Keratinocyte (primary cell): ENCODE measurements around the gene ERLEC1. TPM values are rescaled to one million over a fixed set of nuclear protein-coding genes. Genes with fewer than 3 reads are reported as not detected.

Source experiments
- DNase-seq: peaks from one replicate; pipeline ENCODE4 v3.0.0-alpha.2; 2011; ENCODE audit warnings: low read depth, missing footprints, low spot score
- FAIRE-seq: peaks from 2 replicates; lab custom pipeline; 2011; peaks lifted over from hg19 to GRCh38; lab: Jason Lieb, UNC
- H2AFZ ChIP-seq: 2 replicates; pipeline ENCODE4 v1.6.0; 2012; ENCODE audit warnings: low read length, control low read depth, inconsistent platforms; ENCODE audit not compliant: control insufficient read depth
- H3K27ac ChIP-seq: 2 replicates; pipeline ENCODE4 v1.5.1; 2011; ENCODE audit warnings: low read length; ENCODE audit not compliant: control insufficient read depth, insufficient read depth
- H3K27me3 ChIP-seq: 3 replicates; pipeline ENCODE4 v1.6.0; 2011; ENCODE audit warnings: low read length; ENCODE audit not compliant: control insufficient read depth, insufficient read depth; ENCODE audit errors: extremely low read depth
- H3K36me3 ChIP-seq, 2 experiments: 2 replicates in 1 of 2; 3 replicates in 1 of 2; pipeline ENCODE4 v1.5.1; 2011; ENCODE audit warnings: low read length in 2 of 2, mild to moderate bottlenecking in 1 of 2; ENCODE audit not compliant: control insufficient read depth in 2 of 2, insufficient read depth in 2 of 2; ENCODE audit errors: extremely low read depth in 1 of 2
- H3K4me1 ChIP-seq: 3 replicates; pipeline ENCODE4 v1.5.1; 2011; ENCODE audit warnings: low read length; ENCODE audit not compliant: control insufficient read depth, insufficient read depth; ENCODE audit errors: extremely low read depth
- H3K4me2 ChIP-seq: 3 replicates; pipeline ENCODE4 v1.6.0; 2011; ENCODE audit warnings: low read depth, low read length; ENCODE audit not compliant: control insufficient read depth, insufficient read depth; ENCODE audit errors: extremely low read depth
- H3K4me3 ChIP-seq, 3 experiments: fragments of 200-600 bp in 1 of 3; sonication (generic) in 1 of 3; 2 replicates in 2 of 3; 3 replicates in 1 of 3; pipeline ENCODE4 v1.5.1; 2011 to 2016; ENCODE audit warnings: low read length in 3 of 3, mild to moderate bottlenecking in 3 of 3, control low read depth in 2 of 3, inconsistent platforms in 1 of 3, low read depth in 1 of 3, mixed read lengths in 1 of 3, mixed run types in 1 of 3, moderate library complexity in 1 of 3; ENCODE audit not compliant: control insufficient read depth in 2 of 3, insufficient read depth in 2 of 3; ENCODE audit errors: extremely low read depth in 1 of 3
- H3K79me2 ChIP-seq: 2 replicates; pipeline ENCODE4 v1.6.0; 2012; ENCODE audit warnings: low read length; ENCODE audit not compliant: control insufficient read depth, insufficient read depth
- H3K9ac ChIP-seq: 3 replicates; pipeline ENCODE4 v1.6.0; 2011; ENCODE audit warnings: low read length; ENCODE audit not compliant: control insufficient read depth, insufficient read depth; ENCODE audit errors: extremely low read depth
- H3K9me1 ChIP-seq: 3 replicates; pipeline ENCODE4 v1.6.0; 2011; ENCODE audit warnings: low read length; ENCODE audit not compliant: control insufficient read depth, insufficient read depth; ENCODE audit errors: extremely low read depth
- H3K9me3 ChIP-seq: 2 replicates; pipeline ENCODE4 v1.5.1; 2012; ENCODE audit warnings: low read depth, low read length; ENCODE audit not compliant: control insufficient read depth
- H4K20me1 ChIP-seq: 3 replicates; pipeline ENCODE4 v1.6.0; 2011; ENCODE audit warnings: low read length; ENCODE audit not compliant: control insufficient read depth, insufficient read depth; ENCODE audit errors: extremely low read depth
- CTCF ChIP-seq, 3 experiments: IDR thresholded peaks in 1 of 3; conservative IDR thresholded peaks in 1 of 3; optimal IDR thresholded peaks in 1 of 3; 2 replicates in 2 of 3; 3 replicates in 1 of 3; pipeline versions ENCODE3 to v1.5.1; 2011; ENCODE audit warnings: low read length in 3 of 3, mild to moderate bottlenecking in 3 of 3, moderate library complexity in 2 of 3, control low read depth in 1 of 3, inconsistent platforms in 1 of 3; ENCODE audit not compliant: insufficient read depth in 2 of 3; ENCODE audit errors: extremely low read depth in 1 of 3
- EZH2 ChIP-seq: IDR thresholded peaks from one replicate; pipeline ENCODE4 v1.6.1; 2012; ENCODE audit warnings: inconsistent platforms, mild to moderate bottlenecking, low read length, moderate library complexity
- dilution Hi-C: fragments of 300-500 bp; cut with MboI; formaldehyde crosslinking; loops from one replicate; pipeline ENCODE4 v1.7.0; 2020; ENCODE audit warnings: low sequenced_read_pairs; ENCODE audit not compliant: extremely low pct_ligation_motif_present
- polyA plus RNA-seq, 5 experiments: library from polyadenylated mRNA; depleted of rRNA in 3 of 5; stranded (reverse) in 3 of 5; stranded (forward) in 1 of 5; unstranded in 1 of 5; fragments of >200 nt; gene quantifications; 1 replicate in 1 of 5; 2 replicates in 3 of 5; 3 replicates in 1 of 5; pipeline versions ENCODE4 v1.2.1 to v1.2.3, GENCODE V29; 2011 to 2012; ENCODE audit warnings: missing spikeins in 2 of 5, low read depth in 1 of 5, low replicate concordance in 1 of 5

The ERLEC1 gene
- polyA plus RNA-seq, 1 donor (not counting 4 experiments of a cell fraction or from before 2014, with no cell fraction given): 35.6 TPM

GRCh38 chr2:53780056-53780455 is 6.8 kb upstream of the ERLEC1 start:
- H3K9me1 ChIP-seq: no peaks in the 10 kb centered on the region
- no peak overlapping the region for H3K27ac ChIP-seq
- dilution Hi-C loops: no loop called here
- H3K36me3 ChIP-seq: no peaks in the 10 kb centered on the region
- peaks cover 44% of the 10 kb centered on the region for H3K79me2 ChIP-seq
- peaks cover 14% of the 10 kb centered on the region for H3K4me1 ChIP-seq
- DNase-seq (no peak), FAIRE-seq (no peak)
- TF ChIP-seq EZH2 (no peak), CTCF (optimal IDR thresholded peaks at IDR 0.05 in 1 of 3, IDR thresholded peaks at IDR 0.05 in 1 of 3, conservative IDR thresholded peaks at IDR 0.05 in 1 of 3; ENCODE audit: extremely low read depth in 1 of 3, insufficient read depth in 2 of 3, low read length in 3 of 3) (no peak)
- H3K9ac ChIP-seq: no peak overlapping the region
- H3K27me3 ChIP-seq: no peaks in the 10 kb centered on the region
- H3K4me2 ChIP-seq: no peak overlapping the region
- no peaks in the 10 kb centered on the region for H3K9me3 ChIP-seq
- H2AFZ ChIP-seq: no peak overlapping the region
- H3K4me3 ChIP-seq: no peak overlapping the region
- H4K20me1 ChIP-seq: no peaks in the 10 kb centered on the region

- no peak for FAIRE-seq
- Histone ChIP-seq H3K4me1 (peaks cover 20% of the 10 kb centered on the region), H3K9me1 (no peaks in the 10 kb centered on the region), H3K9me3 (no peaks in the 10 kb centered on the region), H3K4me3 (no peak overlapping the region), H3K4me2 (no peak overlapping the region), H4K20me1 (no peaks in the 10 kb centered on the region), H3K79me2 (peaks cover 66% of the 10 kb centered on the region), H3K9ac (no peak overlapping the region), H3K36me3 (no peaks in the 10 kb centered on the region), H3K27ac (no peak overlapping the region), H3K27me3 (no peaks in the 10 kb centered on the region), H2AFZ (no peak overlapping the region)
- dilution Hi-C loops: no loop called here
- no peak for DNase-seq
- TF ChIP-seq EZH2 (no peak), CTCF (optimal IDR thresholded peaks at IDR 0.05 in 1 of 3, IDR thresholded peaks at IDR 0.05 in 1 of 3, conservative IDR thresholded peaks at IDR 0.05 in 1 of 3; ENCODE audit: extremely low read depth in 1 of 3, insufficient read depth in 2 of 3, low read length in 3 of 3) (no peak)
These were observed 4.2 kb upstream of the ERLEC1 start for GRCh38 chr2:53782676-53783075.
